Measurements from ENCODE around the gene DSE. TPM values are rescaled to one million over a fixed set of nuclear protein-coding genes. Genes with fewer than 3 reads are reported as not detected.

Gene DSE
- polyA plus RNA-seq, 2 of the 4 experiments (the other 2 are of a cell fraction) = 20.2 to 22.7 TPM

DNA sequence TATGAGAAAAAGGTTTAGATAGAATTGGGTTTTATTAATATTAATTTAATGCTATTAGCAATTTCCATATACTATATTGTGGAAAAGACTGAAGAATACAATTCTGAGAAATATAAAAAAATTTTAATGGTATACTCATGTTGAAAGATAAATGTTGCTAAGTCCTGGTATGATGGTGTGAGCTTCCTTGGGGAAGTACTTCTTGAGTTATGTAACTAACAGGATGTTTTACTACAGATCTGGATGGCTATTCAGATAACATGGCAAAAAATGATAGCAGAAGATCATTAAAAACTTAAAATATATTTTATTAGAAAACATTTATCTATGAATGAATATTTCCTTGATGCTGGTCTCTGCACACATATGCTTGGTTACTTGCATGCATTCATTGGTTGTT is 66.9 kb downstream of the DSE start:
- ATAC-seq (no peak), FAIRE-seq (no peak), DNase-seq (ENCODE audit: low read depth in 1 of 2, low spot score in 1 of 2) (no peak)
- no peaks in the 10 kb centered on the region for H3K9me3 ChIP-seq
- H3K4me1 ChIP-seq = no peaks in the 10 kb centered on the region
- H3K27ac ChIP-seq = no peak overlapping the region
- TF ChIP-seq, protein P1, sequence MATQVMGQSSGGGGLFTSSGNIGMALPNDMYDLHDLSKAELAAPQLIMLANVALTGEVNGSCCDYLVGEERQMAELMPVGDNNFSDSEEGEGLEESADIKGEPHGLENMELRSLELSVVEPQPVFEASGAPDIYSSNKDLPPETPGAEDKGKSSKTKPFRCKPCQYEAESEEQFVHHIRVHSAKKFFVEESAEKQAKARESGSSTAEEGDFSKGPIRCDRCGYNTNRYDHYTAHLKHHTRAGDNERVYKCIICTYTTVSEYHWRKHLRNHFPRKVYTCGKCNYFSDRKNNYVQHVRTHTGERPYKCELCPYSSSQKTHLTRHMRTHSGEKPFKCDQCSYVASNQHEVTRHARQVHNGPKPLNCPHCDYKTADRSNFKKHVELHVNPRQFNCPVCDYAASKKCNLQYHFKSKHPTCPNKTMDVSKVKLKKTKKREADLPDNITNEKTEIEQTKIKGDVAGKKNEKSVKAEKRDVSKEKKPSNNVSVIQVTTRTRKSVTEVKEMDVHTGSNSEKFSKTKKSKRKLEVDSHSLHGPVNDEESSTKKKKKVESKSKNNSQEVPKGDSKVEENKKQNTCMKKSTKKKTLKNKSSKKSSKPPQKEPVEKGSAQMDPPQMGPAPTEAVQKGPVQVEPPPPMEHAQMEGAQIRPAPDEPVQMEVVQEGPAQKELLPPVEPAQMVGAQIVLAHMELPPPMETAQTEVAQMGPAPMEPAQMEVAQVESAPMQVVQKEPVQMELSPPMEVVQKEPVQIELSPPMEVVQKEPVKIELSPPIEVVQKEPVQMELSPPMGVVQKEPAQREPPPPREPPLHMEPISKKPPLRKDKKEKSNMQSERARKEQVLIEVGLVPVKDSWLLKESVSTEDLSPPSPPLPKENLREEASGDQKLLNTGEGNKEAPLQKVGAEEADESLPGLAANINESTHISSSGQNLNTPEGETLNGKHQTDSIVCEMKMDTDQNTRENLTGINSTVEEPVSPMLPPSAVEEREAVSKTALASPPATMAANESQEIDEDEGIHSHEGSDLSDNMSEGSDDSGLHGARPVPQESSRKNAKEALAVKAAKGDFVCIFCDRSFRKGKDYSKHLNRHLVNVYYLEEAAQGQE (IDR thresholded peaks at IDR 0.05) = no peak
- no peak for TF ChIP-seq FOSB (CRISPR knock-in tag; IDR thresholded peaks at IDR 0.05)
- TF ChIP-seq GATA3 (IDR thresholded peaks at IDR 0.05; ENCODE audit: borderline replicate concordance) = no peak
- no peak for TF ChIP-seq JUN (IDR thresholded peaks at IDR 0.05)
- POLR2A ChIA-PET = no interaction called here
- no peak overlapping the region for H3K4me2 ChIP-seq
- CTCF ChIA-PET = interaction anchor here (1.2 kb wide), 1 partner anchor 150 kb away, joined by 5 read pairs; no protein-coding TSS in a partner anchor
- no peak overlapping the region for H3K4me3 ChIP-seq

GRCh38 chr6:116438590-116439448 is 68.1 kb downstream of the DSE start:
- DNase-seq (ENCODE audit: low read depth in 1 of 2, low spot score in 1 of 2) (no peak), ATAC-seq (no peak), FAIRE-seq (no peak)
- no peak overlapping the region for H3K4me2 ChIP-seq
- ChIA-PET POLR2A (no interaction called here), CTCF (interaction anchor here (0.9 kb wide), 1 partner anchor 19 kb away, joined by 4 read pairs; no protein-coding TSS in a partner anchor)
- 77% methylated on average over 6 of the region's 6 CpGs for WGBS (ENCODE audit: missing lambda C conversion rate)
- TF ChIP-seq ZC3H11A (IDR thresholded peaks at IDR 0.05) = no peak
- TF ChIP-seq FOXS1 (CRISPR knock-in tag; IDR thresholded peaks at IDR 0.05) = no peak
- TF ChIP-seq USF2 (IDR thresholded peaks at IDR 0.05) = no peak
- H3K4me1 ChIP-seq = no peaks in the 10 kb centered on the region
- H3K27ac ChIP-seq = no peak overlapping the region
- no peaks in the 10 kb centered on the region for H3K9me3 ChIP-seq
- H3K4me3 ChIP-seq = no peak overlapping the region

- Histone ChIP-seq H3K4me2 (no peak overlapping the region), H3K9me3 (no peaks in the 10 kb centered on the region), H3K4me3 (no peak overlapping the region), H3K4me1 (no peaks in the 10 kb centered on the region), H3K27ac (no peak overlapping the region)
- no peak for FAIRE-seq
- ATAC-seq = no peak
- CTCF ChIA-PET = interaction anchor here (0.9 to 1.4 kb wide), 2 partner anchors 18 to 171 kb away, joined by 3 to 4 read pairs; no protein-coding TSS in a partner anchor
- no peak for DNase-seq (ENCODE audit: low read depth in 1 of 2, low spot score in 1 of 2)
- no peak for TF ChIP-seq JUN (IDR thresholded peaks at IDR 0.05)
- no peak for TF ChIP-seq CBX8 (IDR thresholded peaks at IDR 0.05)
- TF ChIP-seq POLR2A (IDR thresholded peaks at IDR 0.05; ENCODE audit: low read length) = no peak
- no peak for TF ChIP-seq NR3C1 (IDR thresholded peaks at IDR 0.05)
- WGBS (ENCODE audit: missing lambda C conversion rate) = 56% methylated on average over 1 of the region's 1 CpG
- POLR2A ChIA-PET = no interaction called here
Measured at GRCh38 chr6:116439522-116440051, 68.8 kb downstream of the DSE start.

- CTCF ChIA-PET = interaction anchor here (1.0 kb wide), 1 partner anchor 68 kb away, joined by 3 read pairs; the partner anchor contains the start of gene CALHM5
- FAIRE-seq (no peak), DNase-seq (ENCODE audit: low read depth in 1 of 2, low spot score in 1 of 2) (no peak), ATAC-seq (no peak)
- WGBS (ENCODE audit: missing lambda C conversion rate) = 95% methylated on average over 2 of the region's 2 CpGs
- no peak overlapping the region for H3K4me3 ChIP-seq
- TF ChIP-seq EHF (CRISPR knock-in tag; IDR thresholded peaks at IDR 0.05) (no peak), CBX8 (IDR thresholded peaks at IDR 0.05) (no peak), ZNF302 (CRISPR knock-in tag; IDR thresholded peaks at IDR 0.05) (no peak), EHMT2 (IDR thresholded peaks at IDR 0.05; ENCODE audit: low read depth) (no peak), JUN (IDR thresholded peaks at IDR 0.05) (no peak), USF2 (IDR thresholded peaks at IDR 0.05) (no peak), HOXB13 (CRISPR knock-in tag; IDR thresholded peaks at IDR 0.05; ENCODE audit: low read depth) (no peak), ZFP36 (IDR thresholded peaks at IDR 0.05; ENCODE audit: borderline replicate concordance, partially characterized antibody) (no peak), RFX5 (IDR thresholded peaks at IDR 0.05) (no peak), SMC3 (IDR thresholded peaks at IDR 0.05) (no peak), RAD21 (conservative IDR thresholded peaks at IDR 0.05 in 1 of 2, IDR thresholded peaks at IDR 0.05 in 1 of 2) (no peak), ZSCAN20 (CRISPR knock-in tag; IDR thresholded peaks at IDR 0.05) (no peak), TP53 (CRISPR knock-in tag; IDR thresholded peaks at IDR 0.05) (no peak), HOXB5 (CRISPR knock-in tag; IDR thresholded peaks at IDR 0.05) (no peak)
- no peak overlapping the region for H3K4me2 ChIP-seq
- POLR2A ChIA-PET = no interaction called here
- no peaks in the 10 kb centered on the region for H3K9me3 ChIP-seq
- H3K27ac ChIP-seq = no peak overlapping the region
- H3K4me1 ChIP-seq = peaks cover 21% of the 10 kb centered on the region
Measured at GRCh38 chr6:116443105-116443504, 72.4 kb downstream of the DSE start.
